ENCODE data around the gene CEACAM18. TPM values are rescaled to one million over a fixed set of nuclear protein-coding genes. Genes with fewer than 3 reads are reported as not detected.

Gene CEACAM18
- total RNA-seq = not detected in 2 replicates

GRCh38 chr19:51478381-51479234, at the start of gene CEACAM18:
Gene CEACAM18 (plus strand): TSS chr19:51478539.

DNA sequence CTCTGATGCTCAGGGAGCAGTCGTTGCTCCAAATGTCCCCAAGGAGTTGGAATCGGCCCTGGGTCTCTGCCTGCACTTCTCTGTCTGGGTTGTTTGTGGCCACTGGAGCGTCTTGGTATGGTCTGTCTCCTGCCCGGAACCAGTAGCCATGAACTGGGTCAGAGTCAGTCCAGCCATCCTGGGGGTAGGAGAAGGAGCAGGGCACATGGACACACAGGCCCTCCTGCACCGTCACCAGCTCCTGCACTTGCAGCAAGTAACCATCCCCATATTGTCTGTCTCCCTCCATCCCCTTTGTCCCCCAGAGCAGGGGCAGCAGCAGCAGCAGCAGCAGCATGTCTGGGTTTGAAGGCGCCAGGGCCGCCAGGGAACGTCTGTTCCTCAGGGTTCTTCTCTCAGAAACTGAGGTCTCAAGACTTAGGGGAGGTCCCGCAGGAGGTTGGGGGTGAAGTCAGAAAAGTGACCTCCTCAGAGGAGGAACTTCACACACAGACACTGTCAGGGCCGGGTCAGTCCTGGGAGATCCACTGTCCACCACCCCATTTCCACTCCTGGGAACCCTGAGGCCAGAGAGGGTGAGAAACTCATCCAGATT, 20.2 kb upstream of the CEACAM18 start, which contains the start of gene SIGLEC8:
TSS of gene SIGLEC8 (minus strand) at position 404 of the 595 bp plus-strand sequence. CDS start at position 337, 67 bp downstream.

DNA sequence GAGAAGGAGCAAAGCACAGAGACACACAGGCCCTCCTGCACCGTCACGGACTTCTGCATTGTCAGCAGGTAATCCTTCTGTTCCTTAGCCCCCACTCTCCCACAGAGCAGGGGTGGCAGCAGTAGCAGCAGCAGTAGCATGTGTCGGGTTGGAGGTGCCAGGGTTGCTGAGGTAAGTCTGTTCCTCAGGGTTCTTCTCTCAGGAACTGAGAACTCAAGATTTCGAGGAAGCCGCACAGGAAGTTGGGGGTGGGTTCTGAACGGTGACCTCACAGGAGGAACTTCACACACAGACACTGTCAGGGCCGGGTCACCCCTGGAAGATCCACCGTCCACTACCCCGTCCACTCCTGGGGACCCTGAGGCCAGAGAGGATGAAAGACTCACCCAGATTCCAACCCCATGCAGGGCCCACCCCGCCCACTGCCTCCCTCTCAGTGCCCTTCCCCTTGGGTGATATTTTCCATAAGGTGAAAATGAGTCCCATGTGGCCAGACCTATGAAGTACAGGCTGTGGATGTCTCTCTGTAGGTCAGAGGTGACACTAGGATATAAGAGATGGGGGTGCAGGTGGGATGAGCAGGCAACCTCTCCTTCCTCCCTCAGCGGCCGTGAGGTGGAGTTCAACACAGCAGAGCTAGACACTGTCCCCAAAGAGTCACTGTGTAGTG, 23.4 kb downstream of the CEACAM18 start, which contains the start of gene SIGLEC12:
TSS of gene SIGLEC12 (minus strand) at position 207 of the 670 bp plus-strand sequence. CDS start at position 140, 67 bp downstream.

GRCh38 chr19:51531349-51532315, 53.3 kb downstream of the CEACAM18 start, which contains the start of gene SIGLEC6:
Gene SIGLEC6 (minus strand): TSS chr19:51531670. CDS start chr19:51531648, 22 bp downstream.

Other genes with a start within 250 kb of the CEACAM18 start
- not detected in 2 replicates for gene SIGLECL1, start 227.5 kb upstream of the CEACAM18 start, total RNA-seq
- not detected in 2 replicates for gene IGLON5, start 166.9 kb upstream of the CEACAM18 start, total RNA-seq
- 0.08 and 0.62 TPM in 2 replicates for gene VSIG10L, start 136.4 kb upstream of the CEACAM18 start, total RNA-seq
- gene ETFB, start 112.2 kb upstream of the CEACAM18 start, total RNA-seq = 81.5 and 103 TPM in 2 replicates
- not detected in 2 replicates for gene CLDND2, start 109.5 kb upstream of the CEACAM18 start, total RNA-seq
- gene NKG7, start 105.9 kb upstream of the CEACAM18 start, total RNA-seq = not detected in 2 replicates
- not detected in 2 replicates for gene LIM2, start 90.6 kb upstream of the CEACAM18 start, total RNA-seq
- gene C19orf84, start 87.9 kb upstream of the CEACAM18 start, total RNA-seq = not detected in 2 replicates
- gene SIGLEC10, start 60.9 kb upstream of the CEACAM18 start, total RNA-seq = not detected in 2 replicates
- gene SIGLEC8, start 20.1 kb upstream of the CEACAM18 start, total RNA-seq = not detected in 2 replicates
- gene SIGLEC12, start 23.3 kb downstream of the CEACAM18 start, total RNA-seq = not detected in 2 replicates
- not detected in 2 replicates for gene SIGLEC6, start 53.1 kb downstream of the CEACAM18 start, total RNA-seq
- gene ZNF175, start 92.7 kb downstream of the CEACAM18 start, total RNA-seq = 2.4 and 4.8 TPM in 2 replicates
- gene SIGLEC5, start 151.9 kb downstream of the CEACAM18 start, total RNA-seq = not detected in 2 replicates
- not detected in 2 replicates for gene SIGLEC14, start 168.3 kb downstream of the CEACAM18 start, total RNA-seq
- gene SPACA6, start 214.8 kb downstream of the CEACAM18 start, total RNA-seq = 5.8 and 6.0 TPM in 2 replicates
- gene HAS1, start 245.5 kb downstream of the CEACAM18 start, total RNA-seq = 0.11 TPM in 1 of 2 replicates, not detected in the other